CD4-positive, alpha-beta T cell (primary cell): ENCODE measurements around the gene PLA2G5. TPM values are rescaled to one million over a fixed set of nuclear protein-coding genes. Genes with fewer than 3 reads are reported as not detected.

ENCODE experiments used
- ATAC-seq: fragments of 200-7000 bp; cut with Tn5 transposase; one replicate; pipeline ENCODE4 v1.10.0; 2022; ENCODE audit warnings: mild to moderate bottlenecking; ENCODE audit not compliant: poor library complexity
- CTCF ChIA-PET: fragments of 350-600 bp; sonication (Branson Sonifier 250); formaldehyde crosslinking; loops from one replicate; lab custom pipeline; 2021; ENCODE audit warnings: antibody characterized with exemption, inconsistent platforms; lab: Charles Lee
- POLR2A ChIA-PET: fragments of 350-600 bp; sonication (Branson Sonifier 250); formaldehyde crosslinking; loops from one replicate; lab custom pipeline; 2021; ENCODE audit warnings: antibody characterized with exemption, inconsistent platforms; lab: Charles Lee
- DNase-seq, 14 experiments: peaks; one replicate each; pipeline ENCODE4 v3.0.0-alpha.2; 2013 to 2020; ENCODE audit warnings: mixed read lengths in 2 of 14
- H3K27ac ChIP-seq, 2 donors: one replicate each; pipeline versions ENCODE4 v1.5.1 to v1.7.0; 2013; ENCODE audit warnings: low read length in 2 of 2, low read depth in 1 of 2, mild to moderate bottlenecking in 1 of 2
- H3K27me3 ChIP-seq, 2 experiments: 1 replicate in 1 of 2; 2 replicates in 1 of 2; pipeline versions ENCODE4 v1.6.1 to v1.7.0; 2013; ENCODE audit warnings: low read length in 2 of 2, control low read depth in 1 of 2, mild to moderate bottlenecking in 1 of 2, moderate library complexity in 1 of 2; ENCODE audit not compliant: insufficient read depth in 2 of 2, control insufficient read depth in 1 of 2
- H3K36me3 ChIP-seq: one replicate; pipeline ENCODE4 v1.6.1; 2013; ENCODE audit warnings: low read length, control low read depth; ENCODE audit not compliant: insufficient read depth
- H3K4me1 ChIP-seq: one replicate; pipeline ENCODE4 v1.6.1; 2013; ENCODE audit warnings: low read length, control low read depth; ENCODE audit not compliant: insufficient read depth
- H3K4me3 ChIP-seq: one replicate; pipeline ENCODE4 v1.5.1; 2013; ENCODE audit warnings: mild to moderate bottlenecking, low read length, moderate library complexity
- H3K9me3 ChIP-seq, 2 experiments: 1 replicate in 1 of 2; 2 replicates in 1 of 2; pipeline versions ENCODE4 v1.6.1 to v1.7.0; 2013; ENCODE audit warnings: low read length in 2 of 2, mild to moderate bottlenecking in 2 of 2, control low read depth in 1 of 2, moderate library complexity in 1 of 2; ENCODE audit not compliant: control insufficient read depth in 1 of 2, insufficient read depth in 1 of 2
- H3K27ac Mint-ChIP-seq: one replicate; pipeline ENCODE4 v1.8.0; 2020; ENCODE audit warnings: mixed read lengths
- H3K27me3 Mint-ChIP-seq: one replicate; pipeline ENCODE4 v1.8.0; 2021; ENCODE audit warnings: mixed read lengths
- H3K36me3 Mint-ChIP-seq: one replicate; pipeline ENCODE4 v1.8.0; 2021; ENCODE audit warnings: low read depth, mixed read lengths
- H3K4me1 Mint-ChIP-seq: one replicate; pipeline ENCODE4 v1.8.0; 2021; ENCODE audit warnings: low read depth, mixed read lengths
- H3K4me3 Mint-ChIP-seq: one replicate; pipeline ENCODE4 v1.8.0; 2020; ENCODE audit warnings: mild to moderate bottlenecking, mixed read lengths
- H3K9me3 Mint-ChIP-seq: one replicate; pipeline ENCODE4 v1.8.0; 2020; ENCODE audit warnings: mixed read lengths
- intact Hi-C, 2 experiments: fragments of 100-400 bp; cut with DNase I in 1 of 2; cut with micrococcal nuclease in 1 of 2; formaldehyde crosslinking; loops; one replicate each; pipeline versions ENCODE4 v1.15.1 to v1.9.0; 2023 to 2025; cut with DNase I, micrococcal nuclease
- total RNA-seq, 174 experiments: library from RNA in 2 of 174; stranded (reverse) in 2 of 174; gene quantifications; one replicate each; pipeline ENCODE4 v1.2.3 and lab custom pipeline; 2021 to 2026
- TF ChIP-seq, protein P1 (sequence below): fragments of 200-600 bp; IDR thresholded peaks from one replicate; pipeline ENCODE4 v1.8.0; 2022; ENCODE audit warnings: antibody characterized with exemption, mild to moderate bottlenecking

PLA2G5 gene
- total RNA-seq, 2 experiments from 2014 or later: not detected

DNA sequence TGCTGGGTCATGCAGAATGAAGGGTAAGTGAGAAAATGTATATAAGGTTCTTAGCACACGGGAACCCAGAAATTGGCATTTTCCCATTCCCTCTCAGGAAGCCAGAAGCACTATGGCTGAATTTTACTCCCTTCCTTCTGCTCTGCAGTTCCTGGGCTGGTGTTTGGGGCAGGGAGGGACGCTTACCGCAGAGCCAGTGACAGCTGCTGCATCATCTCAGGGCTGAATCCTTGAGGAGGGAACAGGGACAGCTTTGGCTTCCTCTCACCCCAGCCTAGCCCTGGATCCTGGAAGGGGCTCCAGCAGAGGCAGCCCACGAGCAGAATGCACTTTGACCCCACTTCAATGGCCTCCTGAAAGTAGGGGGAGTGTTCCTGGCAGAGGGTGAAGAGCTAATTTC is 37.4 kb downstream of the PLA2G5 start:
- no peaks in the 10 kb centered on the region for H3K4me1 ChIP-seq
- H3K27ac ChIP-seq: no peak overlapping the region
- Mint-ChIP-seq H3K4me3 (no peak overlapping the region), H3K36me3 (no peaks in the 10 kb centered on the region), H3K9me3 (no peaks in the 10 kb centered on the region), H3K27ac (no peak overlapping the region), H3K4me1 (no peaks in the 10 kb centered on the region), H3K27me3 (no peaks in the 10 kb centered on the region)
- intact Hi-C loops: no loop called here
- H3K4me3 ChIP-seq: no peak overlapping the region
- H3K36me3 ChIP-seq: no peaks in the 10 kb centered on the region
- peaks cover 0 to 3% of the 10 kb centered on the region in 2 experiments for H3K27me3 ChIP-seq
- TF ChIP-seq, protein P1, sequence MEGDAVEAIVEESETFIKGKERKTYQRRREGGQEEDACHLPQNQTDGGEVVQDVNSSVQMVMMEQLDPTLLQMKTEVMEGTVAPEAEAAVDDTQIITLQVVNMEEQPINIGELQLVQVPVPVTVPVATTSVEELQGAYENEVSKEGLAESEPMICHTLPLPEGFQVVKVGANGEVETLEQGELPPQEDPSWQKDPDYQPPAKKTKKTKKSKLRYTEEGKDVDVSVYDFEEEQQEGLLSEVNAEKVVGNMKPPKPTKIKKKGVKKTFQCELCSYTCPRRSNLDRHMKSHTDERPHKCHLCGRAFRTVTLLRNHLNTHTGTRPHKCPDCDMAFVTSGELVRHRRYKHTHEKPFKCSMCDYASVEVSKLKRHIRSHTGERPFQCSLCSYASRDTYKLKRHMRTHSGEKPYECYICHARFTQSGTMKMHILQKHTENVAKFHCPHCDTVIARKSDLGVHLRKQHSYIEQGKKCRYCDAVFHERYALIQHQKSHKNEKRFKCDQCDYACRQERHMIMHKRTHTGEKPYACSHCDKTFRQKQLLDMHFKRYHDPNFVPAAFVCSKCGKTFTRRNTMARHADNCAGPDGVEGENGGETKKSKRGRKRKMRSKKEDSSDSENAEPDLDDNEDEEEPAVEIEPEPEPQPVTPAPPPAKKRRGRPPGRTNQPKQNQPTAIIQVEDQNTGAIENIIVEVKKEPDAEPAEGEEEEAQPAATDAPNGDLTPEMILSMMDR: no peak
- ChIA-PET POLR2A (no interaction called here), CTCF (interaction anchor here (0.6 kb wide), 1 partner anchor 106 kb away, joined by 5 read pairs; no protein-coding TSS in a partner anchor)
- ATAC-seq (no peak), DNase-seq (no peak)
- H3K9me3 ChIP-seq: no peaks in the 10 kb centered on the region

DNA sequence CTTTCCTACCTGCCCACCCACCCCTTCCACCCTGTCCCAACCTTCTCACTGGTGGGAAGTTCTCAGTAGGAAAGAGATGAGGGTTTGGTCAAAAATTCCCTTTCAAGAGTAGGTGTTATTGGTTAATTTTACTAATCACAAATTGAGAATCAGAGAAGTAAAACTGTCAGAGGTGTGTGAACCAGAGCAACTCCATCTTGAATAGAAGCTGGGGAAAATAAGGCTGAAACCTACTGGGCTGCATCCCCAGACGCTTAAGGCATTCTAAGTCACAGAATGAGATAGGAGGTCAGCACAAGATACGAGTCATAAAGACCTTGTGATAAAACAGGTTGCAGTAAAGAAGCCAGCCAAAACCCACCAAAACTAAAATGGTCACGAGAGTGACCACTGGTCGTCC is 37.8 kb downstream of the PLA2G5 start:
- H3K4me1 ChIP-seq: no peaks in the 10 kb centered on the region
- CTCF ChIA-PET: interaction anchor here (0.6 kb wide), 1 partner anchor 105 kb away, joined by 5 read pairs; no protein-coding TSS in a partner anchor
- no peak overlapping the region for H3K4me3 ChIP-seq
- Mint-ChIP-seq H3K4me1 (no peaks in the 10 kb centered on the region), H3K9me3 (no peaks in the 10 kb centered on the region), H3K27ac (no peak overlapping the region), H3K36me3 (no peaks in the 10 kb centered on the region), H3K27me3 (no peaks in the 10 kb centered on the region), H3K4me3 (no peak overlapping the region)
- TF ChIP-seq, protein P1: no peak
- H3K9me3 ChIP-seq: no peaks in the 10 kb centered on the region
- H3K36me3 ChIP-seq: no peaks in the 10 kb centered on the region
- intact Hi-C loops: no loop called here
- peaks cover 0 to 3% of the 10 kb centered on the region in 2 experiments for H3K27me3 ChIP-seq
- no peak overlapping the region for H3K27ac ChIP-seq
- DNase-seq: no peak
- POLR2A ChIA-PET: no interaction called here
- ATAC-seq: no peak

DNA sequence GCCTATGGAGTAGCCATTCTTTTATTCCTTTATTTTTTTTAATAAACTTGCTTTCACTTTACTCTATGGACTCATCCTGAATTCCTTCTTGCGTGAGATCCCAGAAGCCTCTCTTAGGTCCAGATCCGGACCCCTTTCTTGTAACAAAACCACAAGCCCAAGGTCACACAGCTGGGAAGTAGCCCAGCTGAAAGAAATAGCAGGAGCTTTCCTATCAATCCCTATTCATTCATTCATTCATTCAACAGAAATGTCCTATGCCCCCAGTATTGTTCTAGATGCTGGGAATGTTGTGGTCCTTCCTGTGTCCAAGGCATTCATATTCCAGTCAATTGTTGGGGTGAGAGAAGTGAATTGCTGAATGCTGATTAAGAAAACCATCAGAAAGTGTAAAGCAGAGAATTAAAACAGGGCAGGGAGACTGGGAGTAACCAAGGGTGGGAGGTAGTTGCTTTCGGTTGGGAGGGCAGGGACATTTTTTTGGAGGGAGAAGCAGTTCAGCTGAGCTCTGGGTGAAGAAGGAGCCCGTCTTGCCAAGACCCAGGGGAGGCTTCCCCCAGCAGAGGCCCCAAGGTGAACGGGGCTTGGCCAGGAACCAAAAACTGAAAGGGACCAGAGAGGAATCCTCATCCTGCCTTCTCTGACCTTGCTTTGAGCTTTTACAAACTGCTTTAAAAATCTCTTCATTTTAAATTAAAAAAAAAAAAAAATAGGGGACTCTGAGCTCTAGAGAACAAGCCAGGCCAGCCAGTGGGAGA is 38.6 kb downstream of the PLA2G5 start:
- DNase-seq: no peak
- Histone ChIP-seq H3K4me3 (no peak overlapping the region), H3K4me1 (no peaks in the 10 kb centered on the region), H3K27me3 (peaks cover 0 to 3% of the 10 kb centered on the region in 2 experiments), H3K9me3 (no peaks in the 10 kb centered on the region), H3K36me3 (no peaks in the 10 kb centered on the region), H3K27ac (no peak overlapping the region)
- POLR2A ChIA-PET: no interaction called here
- Mint-ChIP-seq H3K4me3 (no peak overlapping the region), H3K36me3 (no peaks in the 10 kb centered on the region), H3K27me3 (no peaks in the 10 kb centered on the region), H3K9me3 (no peaks in the 10 kb centered on the region), H3K4me1 (no peaks in the 10 kb centered on the region), H3K27ac (no peak overlapping the region)
- TF ChIP-seq, protein P1: no peak
- intact Hi-C loops: no loop called here
- CTCF ChIA-PET: no interaction called here
- ATAC-seq: no peak
